DOHH2 (cell line): ENCODE results near the gene TTF1.

Experiments used
- EZH2phosphoT487 ChIP-seq: fragments of 200-600 bp; sonication (generic); IDR thresholded peaks from 2 replicates; pipeline ENCODE4 v1.6.1; 2017; ENCODE audit warnings: borderline replicate concordance, mild to moderate bottlenecking, antibody characterized with exemption, low read length, moderate library complexity, mixed read lengths
- TF ChIP-seq, protein P1 (sequence below): fragments of 200-600 bp; sonication (generic); IDR thresholded peaks from one replicate; pipeline ENCODE4 v1.5.1; 2014; ENCODE audit warnings: antibody characterized with exemption, mild to moderate bottlenecking, low read depth, low read length; ENCODE audit not compliant: poor library complexity, severe bottlenecking

DNA sequence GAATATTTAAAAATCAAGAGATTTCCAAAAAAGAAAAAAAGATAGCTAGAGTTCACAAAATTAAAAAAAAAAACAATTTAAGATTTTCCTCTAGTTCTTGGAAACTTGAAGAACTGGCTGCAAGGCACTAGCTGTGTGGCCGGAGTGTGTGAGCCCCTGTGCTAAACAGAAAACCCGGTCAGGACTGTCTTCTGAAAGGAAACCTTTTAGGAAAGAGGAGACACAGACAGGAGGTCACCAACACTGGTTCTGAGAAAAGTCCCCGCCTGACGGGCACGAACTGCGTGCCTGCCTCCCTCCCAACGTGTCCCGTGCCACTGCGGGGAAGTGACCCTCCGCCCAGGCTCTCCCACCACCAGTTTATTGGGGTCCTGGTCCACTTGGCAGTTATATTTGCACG lies 15.2 kb downstream of the TTF1 start:
- TF ChIP-seq, protein P1, sequence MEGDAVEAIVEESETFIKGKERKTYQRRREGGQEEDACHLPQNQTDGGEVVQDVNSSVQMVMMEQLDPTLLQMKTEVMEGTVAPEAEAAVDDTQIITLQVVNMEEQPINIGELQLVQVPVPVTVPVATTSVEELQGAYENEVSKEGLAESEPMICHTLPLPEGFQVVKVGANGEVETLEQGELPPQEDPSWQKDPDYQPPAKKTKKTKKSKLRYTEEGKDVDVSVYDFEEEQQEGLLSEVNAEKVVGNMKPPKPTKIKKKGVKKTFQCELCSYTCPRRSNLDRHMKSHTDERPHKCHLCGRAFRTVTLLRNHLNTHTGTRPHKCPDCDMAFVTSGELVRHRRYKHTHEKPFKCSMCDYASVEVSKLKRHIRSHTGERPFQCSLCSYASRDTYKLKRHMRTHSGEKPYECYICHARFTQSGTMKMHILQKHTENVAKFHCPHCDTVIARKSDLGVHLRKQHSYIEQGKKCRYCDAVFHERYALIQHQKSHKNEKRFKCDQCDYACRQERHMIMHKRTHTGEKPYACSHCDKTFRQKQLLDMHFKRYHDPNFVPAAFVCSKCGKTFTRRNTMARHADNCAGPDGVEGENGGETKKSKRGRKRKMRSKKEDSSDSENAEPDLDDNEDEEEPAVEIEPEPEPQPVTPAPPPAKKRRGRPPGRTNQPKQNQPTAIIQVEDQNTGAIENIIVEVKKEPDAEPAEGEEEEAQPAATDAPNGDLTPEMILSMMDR = no peak
- TF ChIP-seq EZH2phosphoT487 = no peak
